ENCODE results near the gene ITPKB. TPM values are rescaled to one million over a fixed set of nuclear protein-coding genes. Genes with fewer than 3 reads are reported as not detected.

The ITPKB gene
- total RNA-seq, 1 donor from 2014 or later: 9.8 TPM

DNA sequence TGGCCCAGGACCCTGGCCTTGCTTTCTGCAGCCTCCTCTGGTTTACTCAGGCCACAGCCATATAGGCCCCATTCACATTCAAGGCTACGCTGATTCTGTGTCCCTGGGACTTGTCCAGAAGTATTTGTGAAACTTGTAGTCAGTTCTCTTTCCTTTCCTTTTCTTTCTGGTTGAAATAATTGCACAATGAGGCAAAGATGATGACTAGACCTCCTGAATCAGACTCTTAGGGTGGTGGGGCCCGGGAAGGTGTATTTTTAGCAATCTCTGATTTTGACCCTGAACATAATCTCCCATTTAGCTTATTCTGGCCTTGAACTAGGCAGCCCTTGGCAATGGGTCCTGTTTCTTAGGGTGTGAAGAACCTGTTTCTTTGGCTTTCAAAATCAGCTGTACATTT lies 150.6 kb downstream of the ITPKB start:
- no peak for DNase-seq (ENCODE audit: low spot score, unreplicated experiment)
- TF ChIP-seq, protein P1, sequence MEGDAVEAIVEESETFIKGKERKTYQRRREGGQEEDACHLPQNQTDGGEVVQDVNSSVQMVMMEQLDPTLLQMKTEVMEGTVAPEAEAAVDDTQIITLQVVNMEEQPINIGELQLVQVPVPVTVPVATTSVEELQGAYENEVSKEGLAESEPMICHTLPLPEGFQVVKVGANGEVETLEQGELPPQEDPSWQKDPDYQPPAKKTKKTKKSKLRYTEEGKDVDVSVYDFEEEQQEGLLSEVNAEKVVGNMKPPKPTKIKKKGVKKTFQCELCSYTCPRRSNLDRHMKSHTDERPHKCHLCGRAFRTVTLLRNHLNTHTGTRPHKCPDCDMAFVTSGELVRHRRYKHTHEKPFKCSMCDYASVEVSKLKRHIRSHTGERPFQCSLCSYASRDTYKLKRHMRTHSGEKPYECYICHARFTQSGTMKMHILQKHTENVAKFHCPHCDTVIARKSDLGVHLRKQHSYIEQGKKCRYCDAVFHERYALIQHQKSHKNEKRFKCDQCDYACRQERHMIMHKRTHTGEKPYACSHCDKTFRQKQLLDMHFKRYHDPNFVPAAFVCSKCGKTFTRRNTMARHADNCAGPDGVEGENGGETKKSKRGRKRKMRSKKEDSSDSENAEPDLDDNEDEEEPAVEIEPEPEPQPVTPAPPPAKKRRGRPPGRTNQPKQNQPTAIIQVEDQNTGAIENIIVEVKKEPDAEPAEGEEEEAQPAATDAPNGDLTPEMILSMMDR (IDR thresholded peaks at IDR 0.05; ENCODE audit: unreplicated experiment): no peak
- Mint-ChIP-seq H3K4me1 (ENCODE audit: low read depth) (no peaks in the 10 kb centered on the region), H3K9me3 (ENCODE audit: low read depth) (no peaks in the 10 kb centered on the region), H3K27me3 (peaks cover 14% of the 10 kb centered on the region), H3K27ac (no peak overlapping the region), H3K36me3 (ENCODE audit: insufficient read depth) (no peaks in the 10 kb centered on the region), H3K4me3 (ENCODE audit: low read depth) (no peak overlapping the region)

DNA sequence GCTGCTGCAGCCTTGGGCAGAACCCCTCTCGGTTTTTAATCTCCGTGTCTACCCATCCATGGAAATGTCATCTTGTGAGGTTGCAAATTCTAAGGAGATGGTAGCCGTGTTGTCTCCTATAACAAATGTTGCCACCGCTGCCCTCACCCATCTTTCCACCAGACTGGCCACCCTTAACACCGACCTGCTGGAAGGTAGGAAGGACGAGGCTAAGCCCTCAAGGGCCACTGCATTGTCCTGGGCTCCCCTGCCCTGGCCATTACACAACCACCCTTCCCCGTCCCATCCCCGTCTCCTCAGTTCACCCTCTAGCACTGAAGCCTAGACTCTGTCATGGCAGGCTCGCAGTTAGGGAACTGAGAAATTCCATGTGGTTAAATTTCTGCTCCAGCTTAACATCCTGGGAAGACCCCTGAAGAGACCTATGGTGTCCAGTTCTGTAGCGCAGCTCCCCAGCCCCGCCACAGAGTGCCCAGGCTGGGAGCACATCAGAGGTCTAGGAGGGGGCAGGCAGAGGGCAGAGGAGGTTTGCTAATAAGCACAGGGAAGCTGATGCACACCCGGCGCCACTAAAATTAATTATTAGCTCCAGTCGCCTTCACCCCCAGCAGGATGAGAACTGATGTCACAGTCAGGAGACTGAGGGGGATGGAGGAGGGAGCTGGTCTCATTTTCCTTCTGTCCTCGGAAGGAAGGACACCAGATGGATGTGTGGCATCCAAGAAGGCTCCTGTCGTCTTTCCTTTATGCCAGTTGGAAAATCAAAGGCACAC lies 152.2 kb downstream of the ITPKB start:
- no peak for DNase-seq (ENCODE audit: low spot score, unreplicated experiment)
- Mint-ChIP-seq H3K36me3 (ENCODE audit: insufficient read depth) (no peaks in the 10 kb centered on the region), H3K27me3 (peaks cover 9% of the 10 kb centered on the region), H3K4me1 (ENCODE audit: low read depth) (no peaks in the 10 kb centered on the region), H3K9me3 (ENCODE audit: low read depth) (no peaks in the 10 kb centered on the region), H3K27ac (no peak overlapping the region), H3K4me3 (ENCODE audit: low read depth) (no peak overlapping the region)
- TF ChIP-seq, protein P1 (IDR thresholded peaks at IDR 0.05; ENCODE audit: unreplicated experiment): no peak

DNA sequence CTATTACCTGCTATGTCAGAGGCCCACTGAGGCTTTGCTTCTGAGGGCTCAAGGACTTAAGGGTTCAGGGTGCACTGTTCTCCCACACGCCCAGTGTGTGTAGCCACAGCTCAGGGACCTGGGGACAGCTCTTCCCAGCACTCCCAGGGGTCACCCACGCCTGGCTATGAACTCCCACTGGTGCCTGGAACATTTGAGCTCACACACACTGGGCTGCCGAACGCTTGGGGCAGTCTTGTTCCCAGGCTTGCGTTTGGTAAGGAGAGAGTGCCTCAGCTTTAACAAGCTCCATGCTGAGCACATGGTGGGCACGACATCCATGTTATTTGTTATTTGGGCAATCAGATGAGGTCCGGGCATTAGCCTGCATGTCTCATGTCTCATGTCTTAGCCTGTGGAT lies 153.0 kb downstream of the ITPKB start:
- no peaks in the 10 kb centered on the region for H3K36me3 Mint-ChIP-seq (ENCODE audit: insufficient read depth)
- H3K27ac Mint-ChIP-seq: no peak overlapping the region
- DNase-seq (ENCODE audit: low spot score, unreplicated experiment): no peak
- TF ChIP-seq, protein P1 (IDR thresholded peaks at IDR 0.05; ENCODE audit: unreplicated experiment): no peak
- no peaks in the 10 kb centered on the region for H3K9me3 Mint-ChIP-seq (ENCODE audit: low read depth)
- H3K27me3 Mint-ChIP-seq: peaks cover 9% of the 10 kb centered on the region
- H3K4me3 Mint-ChIP-seq (ENCODE audit: low read depth): no peak overlapping the region
- H3K4me1 Mint-ChIP-seq (ENCODE audit: low read depth): no peaks in the 10 kb centered on the region

DNA sequence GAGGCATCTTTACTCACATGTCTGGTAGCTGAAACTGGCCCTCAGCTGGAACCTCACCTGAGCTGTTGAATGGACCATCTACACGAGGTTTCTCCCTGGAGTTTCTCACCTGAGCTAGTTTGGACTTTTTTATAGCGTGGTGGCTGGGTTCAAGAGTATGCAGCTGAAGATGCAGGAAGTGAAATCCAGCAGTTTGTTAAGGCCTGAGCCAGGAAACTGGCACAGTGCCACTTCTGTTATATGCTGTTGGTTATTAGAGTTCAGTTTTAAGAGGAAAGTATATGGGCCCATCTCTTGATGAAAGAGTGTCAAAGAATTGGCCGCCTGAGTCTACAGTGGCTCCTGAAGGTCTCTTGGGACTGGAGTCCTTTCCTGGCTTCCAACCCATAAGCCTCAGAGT lies 154.9 kb downstream of the ITPKB start:
- TF ChIP-seq, protein P1 (IDR thresholded peaks at IDR 0.05; ENCODE audit: unreplicated experiment): no peak
- Mint-ChIP-seq H3K36me3 (ENCODE audit: insufficient read depth) (no peaks in the 10 kb centered on the region), H3K4me1 (ENCODE audit: low read depth) (no peaks in the 10 kb centered on the region), H3K27ac (no peak overlapping the region), H3K27me3 (no peaks in the 10 kb centered on the region), H3K9me3 (ENCODE audit: low read depth) (no peaks in the 10 kb centered on the region), H3K4me3 (ENCODE audit: low read depth) (no peak overlapping the region)
- no peak for DNase-seq (ENCODE audit: low spot score, unreplicated experiment)

DNA sequence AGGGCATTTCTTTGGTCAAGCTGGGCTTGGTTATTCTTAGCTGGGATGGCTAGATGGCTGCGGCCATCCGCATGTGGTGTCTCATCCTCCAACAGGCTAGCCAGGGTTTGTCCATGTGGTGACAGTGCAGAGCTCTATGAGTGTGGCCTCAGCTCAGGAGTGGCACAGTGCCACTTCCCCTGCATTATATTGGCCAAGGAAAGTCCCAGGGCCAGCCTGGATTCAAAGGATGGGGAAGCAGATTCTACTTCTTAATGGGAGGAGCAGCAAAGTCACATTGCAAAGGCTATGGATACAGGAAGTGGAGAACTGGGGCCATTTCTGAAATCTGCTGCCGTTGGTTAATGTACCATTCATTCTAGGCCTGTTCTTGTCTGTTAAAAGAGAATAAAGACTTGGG lies 156.1 kb downstream of the ITPKB start:
- Mint-ChIP-seq H3K9me3 (ENCODE audit: low read depth) (no peaks in the 10 kb centered on the region), H3K4me3 (ENCODE audit: low read depth) (no peak overlapping the region), H3K27ac (no peak overlapping the region), H3K27me3 (no peaks in the 10 kb centered on the region), H3K4me1 (ENCODE audit: low read depth) (no peaks in the 10 kb centered on the region), H3K36me3 (ENCODE audit: insufficient read depth) (no peaks in the 10 kb centered on the region)
- DNase-seq (ENCODE audit: low spot score, unreplicated experiment): no peak
- TF ChIP-seq, protein P1 (IDR thresholded peaks at IDR 0.05; ENCODE audit: unreplicated experiment): no peak

Other genes with a start within 250 kb of the ITPKB start
- gene STUM, start 190.5 kb downstream of the ITPKB start, total RNA-seq: 0.38 and 0.55 TPM in 2 replicates
- 27.5 and 27.7 TPM in 2 replicates for gene PSEN2, start 131.3 kb upstream of the ITPKB start, total RNA-seq
- 31.0 and 33.3 TPM in 2 replicates for gene COQ8A, start 201.0 kb upstream of the ITPKB start, total RNA-seq